ENCODE results near the gene SLC26A6.

The SLC26A6 gene

GRCh38 chr3:48625600-48625999 lies 9.7 kb downstream of the SLC26A6 start:
- H3K4me3 ChIP-seq (ENCODE audit: low read depth, low read length) = no peak overlapping the region
- TF ChIP-seq CTCF (IDR thresholded peaks at IDR 0.05; ENCODE audit: insufficient read depth, low read depth, low read length, missing control alignments) = no peak
- no peak for DNase-seq (ENCODE audit: low read depth)

GRCh38 chr3:48624767-48625166 lies 10.5 kb downstream of the SLC26A6 start:
- DNase-seq (ENCODE audit: low read depth) = no peak
- no peak for TF ChIP-seq CTCF (IDR thresholded peaks at IDR 0.05; ENCODE audit: insufficient read depth, low read depth, low read length, missing control alignments)

GRCh38 chr3:48623851-48624547 lies 11.3 kb downstream of the SLC26A6 start:
- no peak for DNase-seq (ENCODE audit: low read depth)
- no peak for TF ChIP-seq CTCF (IDR thresholded peaks at IDR 0.05; ENCODE audit: insufficient read depth, low read depth, low read length, missing control alignments)
- no peak overlapping the region for H3K4me3 ChIP-seq (ENCODE audit: low read depth, low read length)

More at GRCh38 chr3:48624767-48625166, 10.5 kb downstream of the SLC26A6 start:
- H3K4me3 ChIP-seq (ENCODE audit: low read depth, low read length) = no peak overlapping the region

- H3K4me3 ChIP-seq (ENCODE audit: low read depth, low read length) = no peak within 1 kb of the TSS
- no peak for TF ChIP-seq CTCF (IDR thresholded peaks at IDR 0.05; ENCODE audit: insufficient read depth, low read depth, low read length, missing control alignments)
Measured at GRCh38 chr3:48621461-48621869, 13.8 kb downstream of the SLC26A6 start, which contains the start of gene TMEM89. TSS of gene TMEM89 (minus strand) at chr3:48621769. CDS start at chr3:48621756, 13 bp downstream.

GRCh38 chr3:48619541-48620524 lies 15.4 kb downstream of the SLC26A6 start:
- no peak for TF ChIP-seq CTCF (IDR thresholded peaks at IDR 0.05; ENCODE audit: insufficient read depth, low read depth, low read length, missing control alignments)
- H3K4me3 ChIP-seq (ENCODE audit: low read depth, low read length) = no peak overlapping the region
- DNase-seq (ENCODE audit: low read depth) = no peak

More at GRCh38 chr3:48621461-48621869, 13.8 kb downstream of the SLC26A6 start, which contains the start of gene TMEM89:
- DNase-seq (ENCODE audit: low read depth) = no peak

- no peak for DNase-seq (ENCODE audit: low read depth)
- no peak for TF ChIP-seq CTCF (IDR thresholded peaks at IDR 0.05; ENCODE audit: insufficient read depth, low read depth, low read length, missing control alignments)
- no peak overlapping the region for H3K4me3 ChIP-seq (ENCODE audit: low read depth, low read length)
Measured at GRCh38 chr3:48617559-48617958, 17.7 kb downstream of the SLC26A6 start.

Measured in GM12865 (cell line).